Heart left ventricle (tissue), 16 donors: ENCODE data around the gene UNC13B. TPM values are rescaled to one million over a fixed set of nuclear protein-coding genes. Genes with fewer than 3 reads are reported as not detected.

ENCODE experiments used
- ATAC-seq, 4 donors: fragments of 200-7000 bp; cut with Tn5 transposase; one replicate each; pipeline ENCODE4 v1.9.1; 2020 to 2022; ENCODE audit warnings: moderate library complexity in 4 of 4, mild to moderate bottlenecking in 3 of 4, moderate number of reproducible peaks in 1 of 4
- DNase-seq, 5 donors: peaks; one replicate each; pipeline ENCODE4 v3.0.0-alpha.2; 2020
- H3K27ac ChIP-seq, 12 donors: fragments of 200-600 bp; sonication (generic) in 4 of 12; one replicate each; pipeline versions ENCODE4 v1.5.0 to v1.8.0; 2016 to 2022; ENCODE audit warnings: mild to moderate bottlenecking in 2 of 12
- H3K27me3 ChIP-seq, 9 donors: fragments of 200-600 bp; sonication (generic) in 2 of 9; one replicate each; pipeline versions ENCODE4 v1.5.1 to v1.8.0; 2016 to 2022; ENCODE audit warnings: mild to moderate bottlenecking in 3 of 9
- H3K36me3 ChIP-seq, 9 donors: fragments of 200-600 bp; sonication (generic) in 2 of 9; one replicate each; pipeline versions ENCODE4 v1.5.0 to v1.8.0; 2018 to 2022; ENCODE audit warnings: mild to moderate bottlenecking in 2 of 9
- H3K4me1 ChIP-seq, 12 donors: fragments of 200-600 bp; sonication (generic) in 4 of 12; one replicate each; pipeline versions ENCODE4 v1.5.0 to v1.8.0; 2016 to 2022; ENCODE audit warnings: mild to moderate bottlenecking in 3 of 12
- H3K4me3 ChIP-seq, 12 donors: fragments of 200-600 bp; sonication (generic) in 4 of 12; one replicate each; pipeline versions ENCODE4 v1.5.0 to v1.8.0; 2017 to 2022; ENCODE audit warnings: mild to moderate bottlenecking in 9 of 12, moderate library complexity in 4 of 12
- H3K9me3 ChIP-seq, 12 donors: fragments of 200-600 bp; sonication (generic) in 4 of 12; one replicate each; pipeline versions ENCODE4 v1.5.0 to v1.8.0; 2016 to 2022; ENCODE audit warnings: mild to moderate bottlenecking in 1 of 12
- CTCF ChIP-seq, 12 donors: fragments of 200-600 bp; sonication (generic) in 4 of 12; IDR thresholded peaks; one replicate each; pipeline versions ENCODE4 v1.5.0 to v1.8.0; 2018 to 2022; ENCODE audit warnings: antibody characterized with exemption in 12 of 12, mild to moderate bottlenecking in 5 of 12
- POLR2A ChIP-seq, 2 donors: fragments of 450-650 bp; IDR thresholded peaks; one replicate each; pipeline ENCODE4 v1.6.1; 2017; ENCODE audit warnings: antibody characterized with exemption in 2 of 2, mild to moderate bottlenecking in 2 of 2, moderate library complexity in 2 of 2
- whole genome bisulfite sequencing, 4 donors: extraction: QIAGEN DNeasy Blood & Tissue Kit in 2 of 4; methylation state at CpG; one replicate each; pipeline versions ENCODE4 v1.1.5 to v1.1.7; 2013 to 2018; 5-methylcytosine and 5-hydroxymethylcytosine counted together
- intact Hi-C, 10 donors: fragments of 100-400 bp; cut with DNase I; formaldehyde crosslinking; loops; one replicate each; pipeline versions ENCODE4 v1.11.1 to v1.14.2; 2022
- polyA plus RNA-seq, 2 donors: library from polyadenylated mRNA; stranded (reverse); fragments of 200-250 nt; gene quantifications; one replicate each; pipeline ENCODE4 v1.2.3, GENCODE V29; 2013
- total RNA-seq, 9 donors: library from RNA; depleted of rRNA in 2 of 9; stranded (reverse); fragments of >200 nt in 2 of 9; fragmentation: NEBNext Ultra II Directional in 3 of 9; extraction: Animal tissue kit (Norgen Biotek cat#: 25700) in 3 of 9; gene quantifications; one replicate each; pipeline versions ENCODE4 v1.1.0 to v1.2.4, GENCODE V29; 2016 to 2023
- donor health status: ischemic (EF 13 %, LVEDD 7.1; RV severe dilation, severe dysfunction).
- donor health status: healthy with polysubstance abuse.
- donor health status: DM: no; HTN: yes; CAD: no.
- donor health status: DM: no; HTN: no; CAD: no.
- donor health status: ischemic (EF 25% LVEDD 6.9; RV normal size, moderate dysfunction).
- donor health status: ischemic (EF 25% LVEDD 5.7; RV mildly dilated, moderate dysfunction).
- donor health status: healthy.
- donor health status: DM: yes; HTN: yes; CAD: no.
- donor health status: ischemic (EF 35%, LVEDD 5.7; RV mildly dilated, moderate dysfunction).
- donor health status: nonischemic (EF 11% LVEDD 7.7; RV severe dilation, severe dysfunction).
- donor health status: DM: yes; HTN: yes; CAD: no.
- donor health status: PGD.
- donor health status: ischemic (EF 29% LVEDD 5.4; RV normal size, mild dysfunction).
- donor health status: nonischemic (EF 23%, LVEDD 6.1; RV moderate dilation, normal function).

The UNC13B gene
- total and polyA plus RNA-seq, 11 donors = 8.1 to 30.2 (median 21.2) TPM

GRCh38 chr9:35324966-35325365 is 163.2 kb downstream of the UNC13B start:
- no peak for DNase-seq
- 77 to 88% (median 85%) methylated on average over 3 of the region's 3 CpGs for WGBS, 4 donors
- intact Hi-C loops = loop anchor here in 1 of 10 donors (10.0 kb wide), 1 partner anchor 230 kb away; no protein-coding TSS in a partner anchor
- H3K4me3 ChIP-seq = no peak overlapping the region
- H3K9me3 ChIP-seq = no peaks in the 10 kb centered on the region
- no peaks in the 10 kb centered on the region for H3K27me3 ChIP-seq
- TF ChIP-seq POLR2A (IDR thresholded peaks at IDR 0.05) = no peak
- TF ChIP-seq CTCF (IDR thresholded peaks at IDR 0.05) = no peak
- H3K4me1 ChIP-seq = no peaks in the 10 kb centered on the region
- no peak overlapping the region for H3K27ac ChIP-seq
- ATAC-seq = no peak
- H3K36me3 ChIP-seq = peaks cover 0 to 18% (median 0%) of the 10 kb centered on the region in 9 donors

- Histone ChIP-seq H3K27ac (no peak overlapping the region), H3K4me3 (no peak overlapping the region), H3K36me3 (peaks cover 0 to 13% (median 0%) of the 10 kb centered on the region in 9 donors), H3K4me1 (no peaks in the 10 kb centered on the region), H3K27me3 (no peaks in the 10 kb centered on the region), H3K9me3 (no peaks in the 10 kb centered on the region)
- TF ChIP-seq CTCF (IDR thresholded peaks at IDR 0.05) (no peak), POLR2A (IDR thresholded peaks at IDR 0.05) (no peak)
- DNase-seq = no peak
- intact Hi-C loops = no loop called here
- ATAC-seq = no peak
- 72 to 88% (median 81%) methylated on average over 1 of the region's 1 CpG for WGBS, 4 donors
Measured at GRCh38 chr9:35333551-35333950, 171.7 kb downstream of the UNC13B start.

- intact Hi-C loops = no loop called here
- DNase-seq (no peak), ATAC-seq (no peak)
- Histone ChIP-seq H3K4me3 (no peak overlapping the region), H3K4me1 (peaks cover 0 to 3% (median 0%) of the 10 kb centered on the region in 12 donors), H3K27me3 (no peaks in the 10 kb centered on the region), H3K36me3 (peaks cover 0 to 22% (median 0%) of the 10 kb centered on the region in 9 donors), H3K9me3 (no peaks in the 10 kb centered on the region), H3K27ac (no peak overlapping the region)
- TF ChIP-seq CTCF (IDR thresholded peaks at IDR 0.05) = no peak
Measured at GRCh38 chr9:35335164-35335563, 173.4 kb downstream of the UNC13B start.

- Histone ChIP-seq H3K27me3 (no peaks in the 10 kb centered on the region), H3K4me1 (peaks cover 0 to 29% (median 17%) of the 10 kb centered on the region in 12 donors), H3K4me3 (no peak overlapping the region), H3K36me3 (peaks cover 0 to 22% (median 0%) of the 10 kb centered on the region in 9 donors), H3K27ac (no peak overlapping the region), H3K9me3 (no peaks in the 10 kb centered on the region)
- ATAC-seq (no peak), DNase-seq (no peak)
- intact Hi-C loops = no loop called here
- 88 to 96% (median 93%) methylated on average over 2 of the region's 2 CpGs for WGBS, 4 donors
- TF ChIP-seq POLR2A (IDR thresholded peaks at IDR 0.05) (no peak), CTCF (IDR thresholded peaks at IDR 0.05) (no peak)
Measured at GRCh38 chr9:35338086-35338485, 176.3 kb downstream of the UNC13B start.
